KMS-11 (cell line): ENCODE results near the gene CCDC141.

Experiments used
- H2AFZ ChIP-seq: fragments of 200-600 bp; sonication (generic); 2 replicates; pipeline ENCODE4 v1.6.1; 2016; ENCODE audit warnings: antibody characterized with exemption, mixed run types, low read depth
- H3K27ac ChIP-seq: fragments of 200-600 bp; sonication (generic); 2 replicates; pipeline ENCODE4 v1.6.1; 2016; ENCODE audit warnings: mild to moderate bottlenecking, mixed run types
- H3K27me3 ChIP-seq: fragments of 200-600 bp; sonication (generic); 2 replicates; pipeline ENCODE4 v1.6.1; 2017; ENCODE audit warnings: mild to moderate bottlenecking, low read depth, mixed run types, moderate library complexity; ENCODE audit not compliant: insufficient read depth
- H3K36me3 ChIP-seq: fragments of 200-600 bp; sonication (generic); 2 replicates; pipeline ENCODE4 v1.6.1; 2017; ENCODE audit warnings: mild to moderate bottlenecking, mixed run types; ENCODE audit not compliant: insufficient read depth
- H3K4me1 ChIP-seq: fragments of 200-600 bp; sonication (generic); 2 replicates; pipeline ENCODE4 v1.6.1; 2016; ENCODE audit warnings: mild to moderate bottlenecking, low read depth, mixed run types; ENCODE audit not compliant: poor library complexity, severe bottlenecking
- H3K4me2 ChIP-seq: fragments of 200-600 bp; sonication (generic); 2 replicates; pipeline ENCODE4 v1.7.0; 2016; ENCODE audit warnings: mild to moderate bottlenecking, mixed run types
- H3K4me3 ChIP-seq: fragments of 200-600 bp; sonication (generic); IDR thresholded peaks from 2 replicates; pipeline ENCODE4 v1.6.1; 2017; ENCODE audit warnings: low read depth, low read length, mixed read lengths; ENCODE audit not compliant: insufficient read depth
- H3K79me2 ChIP-seq: fragments of 200-600 bp; sonication (generic); 2 replicates; pipeline ENCODE4 v1.6.1; 2016; ENCODE audit warnings: low read depth, mixed run types; ENCODE audit not compliant: insufficient read depth
- H3K9ac ChIP-seq: fragments of 200-600 bp; sonication (generic); 2 replicates; pipeline ENCODE4 v1.6.1; 2016; ENCODE audit warnings: mild to moderate bottlenecking, mixed run types
- H4K20me1 ChIP-seq: fragments of 200-600 bp; sonication (generic); 2 replicates; pipeline ENCODE4 v1.6.1; 2016; ENCODE audit warnings: mild to moderate bottlenecking, mixed run types; ENCODE audit not compliant: insufficient read depth
- TF ChIP-seq, protein P1 (sequence below): fragments of 200-600 bp; sonication (generic); conservative IDR thresholded peaks from 2 replicates; pipeline ENCODE4 v1.6.1; 2017; ENCODE audit warnings: low read depth, mild to moderate bottlenecking, antibody characterized with exemption, low read length, moderate library complexity, mixed read lengths

The CCDC141 gene

DNA sequence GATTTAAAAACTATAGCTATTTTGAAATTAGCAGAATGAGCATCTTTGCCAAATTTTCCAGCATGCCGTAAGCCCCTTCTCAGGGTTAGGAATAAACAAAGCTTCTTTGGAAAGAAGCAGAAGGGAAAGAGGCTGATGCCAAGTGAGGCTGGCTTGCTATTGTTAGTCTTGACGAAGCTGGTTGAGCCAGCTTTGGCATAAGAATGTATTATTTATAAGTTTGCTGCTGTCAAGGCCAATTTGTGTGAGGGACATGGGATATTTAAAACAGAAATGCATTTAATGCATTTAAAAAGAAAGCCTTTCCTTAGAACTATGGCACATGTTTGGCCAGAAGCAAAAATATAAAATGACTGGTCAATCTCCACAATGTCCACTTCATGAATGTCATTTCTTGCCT lies 190.2 kb downstream of the CCDC141 start:
- Histone ChIP-seq H3K4me3 (no peak overlapping the region), H2AFZ (no peak overlapping the region), H3K36me3 (no peaks in the 10 kb centered on the region), H4K20me1 (no peaks in the 10 kb centered on the region), H3K4me1 (no peaks in the 10 kb centered on the region), H3K27ac (no peak overlapping the region), H3K9ac (no peak overlapping the region), H3K27me3 (no peaks in the 10 kb centered on the region), H3K4me2 (no peak overlapping the region), H3K79me2 (no peaks in the 10 kb centered on the region)
- TF ChIP-seq, protein P1, sequence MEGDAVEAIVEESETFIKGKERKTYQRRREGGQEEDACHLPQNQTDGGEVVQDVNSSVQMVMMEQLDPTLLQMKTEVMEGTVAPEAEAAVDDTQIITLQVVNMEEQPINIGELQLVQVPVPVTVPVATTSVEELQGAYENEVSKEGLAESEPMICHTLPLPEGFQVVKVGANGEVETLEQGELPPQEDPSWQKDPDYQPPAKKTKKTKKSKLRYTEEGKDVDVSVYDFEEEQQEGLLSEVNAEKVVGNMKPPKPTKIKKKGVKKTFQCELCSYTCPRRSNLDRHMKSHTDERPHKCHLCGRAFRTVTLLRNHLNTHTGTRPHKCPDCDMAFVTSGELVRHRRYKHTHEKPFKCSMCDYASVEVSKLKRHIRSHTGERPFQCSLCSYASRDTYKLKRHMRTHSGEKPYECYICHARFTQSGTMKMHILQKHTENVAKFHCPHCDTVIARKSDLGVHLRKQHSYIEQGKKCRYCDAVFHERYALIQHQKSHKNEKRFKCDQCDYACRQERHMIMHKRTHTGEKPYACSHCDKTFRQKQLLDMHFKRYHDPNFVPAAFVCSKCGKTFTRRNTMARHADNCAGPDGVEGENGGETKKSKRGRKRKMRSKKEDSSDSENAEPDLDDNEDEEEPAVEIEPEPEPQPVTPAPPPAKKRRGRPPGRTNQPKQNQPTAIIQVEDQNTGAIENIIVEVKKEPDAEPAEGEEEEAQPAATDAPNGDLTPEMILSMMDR, result no peak

- Histone ChIP-seq H3K4me3 (no peak overlapping the region), H4K20me1 (no peaks in the 10 kb centered on the region), H3K27me3 (no peaks in the 10 kb centered on the region), H3K79me2 (no peaks in the 10 kb centered on the region), H3K9ac (no peak overlapping the region), H3K27ac (no peak overlapping the region), H3K36me3 (no peaks in the 10 kb centered on the region), H2AFZ (no peak overlapping the region), H3K4me1 (no peaks in the 10 kb centered on the region), H3K4me2 (no peak overlapping the region)
- TF ChIP-seq, protein P1, result no peak
Measured at GRCh38 chr2:178858896-178859625, 190.9 kb downstream of the CCDC141 start.

- TF ChIP-seq, protein P1, result no peak
- no peaks in the 10 kb centered on the region for H3K79me2 ChIP-seq
- H3K27ac ChIP-seq, result no peak overlapping the region
- no peaks in the 10 kb centered on the region for H3K27me3 ChIP-seq
- H2AFZ ChIP-seq, result no peak overlapping the region
- H3K9ac ChIP-seq, result no peak overlapping the region
- no peaks in the 10 kb centered on the region for H4K20me1 ChIP-seq
- no peak overlapping the region for H3K4me3 ChIP-seq
- no peaks in the 10 kb centered on the region for H3K36me3 ChIP-seq
- H3K4me1 ChIP-seq, result no peaks in the 10 kb centered on the region
- no peak overlapping the region for H3K4me2 ChIP-seq
Measured at GRCh38 chr2:178855151-178855550, 194.8 kb downstream of the CCDC141 start.

DNA sequence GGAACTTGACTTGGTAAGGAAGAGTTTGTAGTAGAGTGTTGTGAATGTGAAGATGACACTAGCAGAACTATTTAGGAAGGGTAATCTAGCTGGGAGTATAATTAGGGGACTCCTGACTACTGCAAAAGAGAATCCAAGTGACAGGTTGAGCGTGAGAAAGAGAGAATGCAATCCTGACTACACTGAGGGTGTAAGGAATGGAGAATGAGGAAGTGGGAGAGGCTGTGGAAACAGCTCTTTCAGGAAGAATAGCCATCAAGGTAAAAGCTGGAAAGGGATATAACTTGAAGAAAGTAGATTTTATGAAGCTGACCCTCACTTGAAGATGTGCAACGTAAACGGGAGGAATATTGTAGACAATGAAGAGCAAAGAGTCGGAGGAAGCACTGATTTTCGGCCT lies 201.6 kb downstream of the CCDC141 start:
- H3K27ac ChIP-seq, result no peak overlapping the region
- H3K79me2 ChIP-seq, result no peaks in the 10 kb centered on the region
- no peaks in the 10 kb centered on the region for H3K4me1 ChIP-seq
- no peak overlapping the region for H3K4me3 ChIP-seq
- no peak overlapping the region for H2AFZ ChIP-seq
- no peak overlapping the region for H3K9ac ChIP-seq
- H3K4me2 ChIP-seq, result no peak overlapping the region
- H4K20me1 ChIP-seq, result no peaks in the 10 kb centered on the region
- TF ChIP-seq, protein P1, result no peak
- H3K27me3 ChIP-seq, result no peaks in the 10 kb centered on the region
- H3K36me3 ChIP-seq, result no peaks in the 10 kb centered on the region
